Activated CD4-positive, alpha-beta memory T cell treated with anti-CD3 and anti-CD28 coated beads, Interleukin-2, amount 10 ng/mL, durations not matched to agents 7 days and 5 days (primary cell): Measurements from ENCODE around the gene AOC3. TPM values are rescaled to one million over a fixed set of nuclear protein-coding genes. Genes with fewer than 3 reads are reported as not detected.
"Not testable (repeated sequence)": the region's sequence is repeated elsewhere in the genome, so short reads cannot be mapped to it uniquely, and the experiment has no call there.

Experiments
- CTCF ChIA-PET: fragments of 350-600 bp; sonication (Branson Sonifier 250); formaldehyde crosslinking; loops from one replicate; lab custom pipeline; 2021; ENCODE audit warnings: antibody characterized with exemption, inconsistent platforms; lab: Charles Lee
- POLR2A ChIA-PET: fragments of 350-600 bp; sonication (Branson Sonifier 250); formaldehyde crosslinking; loops from one replicate; lab custom pipeline; 2021; ENCODE audit warnings: antibody characterized with exemption; lab: Charles Lee
- DNase-seq: peaks from one replicate; pipeline ENCODE4 v3.0.0-alpha.2; 2020
- H3K27ac Mint-ChIP-seq: one replicate; pipeline ENCODE4 v1.8.0; 2021; ENCODE audit warnings: mild to moderate bottlenecking, mixed read lengths
- H3K27me3 Mint-ChIP-seq: one replicate; pipeline ENCODE4 v1.8.0; 2021; ENCODE audit warnings: mixed read lengths
- H3K36me3 Mint-ChIP-seq: one replicate; pipeline ENCODE4 v1.8.0; 2021; ENCODE audit warnings: low read depth, mixed read lengths
- H3K4me1 Mint-ChIP-seq: one replicate; pipeline ENCODE4 v1.8.0; 2021; ENCODE audit warnings: mixed read lengths
- H3K4me3 Mint-ChIP-seq: one replicate; pipeline ENCODE4 v1.8.0; 2021; ENCODE audit warnings: mild to moderate bottlenecking, mixed read lengths
- H3K9me3 Mint-ChIP-seq: one replicate; pipeline ENCODE4 v1.8.0; 2021; ENCODE audit warnings: mixed read lengths
- total RNA-seq, 2 experiments: library from RNA; stranded (reverse); gene quantifications; one replicate each; pipeline ENCODE4 v1.2.3, GENCODE V29; 2021

Gene AOC3
- total RNA-seq, 2 experiments from 2014 or later = 0.50 to 0.53 TPM

DNA sequence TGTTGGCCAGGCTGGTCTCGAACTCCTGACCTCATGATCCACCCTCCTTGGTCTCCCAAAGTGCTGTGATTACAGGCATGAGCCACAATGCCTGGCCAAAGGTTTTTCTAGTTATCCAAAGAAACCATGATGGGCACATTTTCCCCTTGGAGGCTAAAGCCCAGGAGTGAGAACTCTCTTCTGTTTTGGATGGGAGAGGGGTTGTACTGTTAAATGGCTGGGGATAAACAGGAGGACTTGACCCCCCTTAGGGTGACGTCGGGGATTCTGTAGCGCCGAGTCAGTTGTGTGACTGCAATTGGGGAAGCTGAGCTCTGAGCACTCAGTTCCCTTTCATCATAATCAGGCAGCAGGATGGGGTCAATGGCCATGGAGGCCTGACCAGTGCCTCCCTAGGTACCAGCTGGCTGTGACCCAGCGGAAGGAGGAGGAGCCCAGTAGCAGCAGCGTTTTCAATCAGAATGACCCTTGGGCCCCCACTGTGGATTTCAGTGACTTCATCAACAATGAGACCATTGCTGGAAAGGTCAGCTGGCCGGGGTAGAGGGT lies 4.1 kb downstream of the AOC3 start:
- Mint-ChIP-seq H3K4me3 (no peak overlapping the region), H3K27me3 (peaks cover 4% of the 10 kb centered on the region), H3K4me1 (no peaks in the 10 kb centered on the region), H3K9me3 (no peaks in the 10 kb centered on the region), H3K27ac (no peak overlapping the region), H3K36me3 (no peaks in the 10 kb centered on the region)
- CTCF ChIA-PET = no interaction called here
- DNase-seq = no peak
- POLR2A ChIA-PET = interaction anchor here (1.3 kb wide), 1 partner anchor 10 kb away, joined by 3 read pairs; no protein-coding TSS in a partner anchor

GRCh38 chr17:42856093-42856492 lies 5.1 kb downstream of the AOC3 start:
- H3K4me1 Mint-ChIP-seq, H3K27ac Mint-ChIP-seq, H3K4me3 Mint-ChIP-seq, H3K36me3 Mint-ChIP-seq, POLR2A ChIA-PET, H3K27me3 Mint-ChIP-seq, CTCF ChIA-PET, DNase-seq, H3K9me3 Mint-ChIP-seq: not testable (repeated sequence)

DNA sequence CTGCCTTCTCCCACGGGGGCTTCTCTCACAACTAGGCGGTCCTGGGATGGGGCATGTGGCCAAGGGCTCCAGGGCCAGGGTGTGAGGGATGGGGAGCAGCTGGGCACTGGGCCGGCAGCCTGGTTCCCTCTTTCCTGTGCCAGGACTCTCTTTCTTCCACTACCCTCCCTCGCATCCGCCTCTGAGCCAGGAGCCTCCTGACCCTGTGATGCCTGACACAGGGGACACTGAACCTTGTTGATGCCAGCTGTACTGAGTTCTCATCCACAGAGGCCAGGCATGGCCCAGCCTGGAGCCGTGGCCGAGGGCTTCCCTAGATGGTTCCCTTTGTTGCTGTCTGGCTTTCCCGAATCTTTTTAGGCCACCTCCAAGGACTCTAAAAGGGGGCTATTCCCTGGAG lies 5.5 kb downstream of the AOC3 start:
- H3K9me3 Mint-ChIP-seq, POLR2A ChIA-PET, DNase-seq, H3K4me3 Mint-ChIP-seq, H3K36me3 Mint-ChIP-seq, H3K4me1 Mint-ChIP-seq, CTCF ChIA-PET, H3K27ac Mint-ChIP-seq, H3K27me3 Mint-ChIP-seq: not testable (repeated sequence)

GRCh38 chr17:42857389-42857788 lies 6.4 kb downstream of the AOC3 start:
- DNase-seq = no peak
- Mint-ChIP-seq H3K27ac (no peak overlapping the region), H3K4me3 (no peak overlapping the region), H3K36me3 (no peaks in the 10 kb centered on the region), H3K9me3 (no peaks in the 10 kb centered on the region), H3K4me1 (no peaks in the 10 kb centered on the region), H3K27me3 (peaks cover 4% of the 10 kb centered on the region)
- POLR2A ChIA-PET = no interaction called here
- CTCF ChIA-PET = no interaction called here

DNA sequence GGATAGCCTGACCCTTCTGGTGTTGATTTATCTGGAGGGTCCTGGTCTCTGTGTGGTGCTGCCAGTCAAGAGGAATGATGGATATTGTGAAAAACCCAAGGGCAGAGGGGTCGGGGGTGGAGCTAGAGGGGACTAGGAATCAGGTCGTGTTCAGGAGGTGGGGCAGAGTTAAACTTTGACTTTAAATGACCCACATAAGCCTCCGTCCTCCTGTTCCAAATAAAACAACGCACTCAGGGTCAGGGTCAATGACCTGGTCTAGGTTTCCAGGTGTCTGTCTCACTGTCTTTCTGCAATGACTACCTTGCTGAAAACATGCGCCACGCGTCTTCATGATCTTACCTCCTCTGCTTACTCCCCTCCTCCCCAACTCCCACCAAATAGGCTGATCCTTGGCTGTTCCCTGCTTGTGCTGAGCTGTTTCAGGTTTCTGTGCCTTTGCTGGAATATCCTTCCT lies 14.7 kb downstream of the AOC3 start:
- Mint-ChIP-seq H3K4me3 (no peak overlapping the region), H3K36me3 (no peaks in the 10 kb centered on the region), H3K27ac (no peak overlapping the region), H3K4me1 (no peaks in the 10 kb centered on the region), H3K9me3 (no peaks in the 10 kb centered on the region), H3K27me3 (peaks cover 16% of the 10 kb centered on the region)
- no peak for DNase-seq
- POLR2A ChIA-PET = no interaction called here
- CTCF ChIA-PET = no interaction called here

DNA sequence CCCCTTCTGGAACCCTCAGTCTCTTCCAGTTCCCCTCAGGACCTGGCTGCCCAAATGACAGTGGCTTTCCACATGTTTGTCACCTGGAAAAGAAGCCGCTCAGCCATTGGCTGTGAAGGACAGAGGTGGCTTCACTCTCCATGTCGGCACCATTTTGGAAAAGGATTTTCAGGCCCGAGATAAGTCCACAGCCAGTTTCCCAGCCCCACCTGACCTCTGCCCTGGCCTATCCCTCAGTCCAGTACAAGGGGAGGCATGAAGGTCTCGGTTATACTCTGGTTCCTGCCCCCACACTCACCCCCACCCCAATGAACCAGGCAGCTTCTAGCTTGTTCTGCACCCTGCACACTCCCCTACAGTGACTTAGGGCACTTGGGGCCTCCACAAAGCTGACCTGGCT lies 15.2 kb downstream of the AOC3 start:
- no peaks in the 10 kb centered on the region for H3K36me3 Mint-ChIP-seq
- DNase-seq = no peak
- ChIA-PET POLR2A (no interaction called here), CTCF (interaction anchor here (0.7 kb wide), 1 partner anchor 99 kb away, joined by 3 read pairs; no protein-coding TSS in a partner anchor)
- H3K9me3 Mint-ChIP-seq = no peaks in the 10 kb centered on the region
- H3K27me3 Mint-ChIP-seq = peaks cover 16% of the 10 kb centered on the region
- H3K27ac Mint-ChIP-seq = no peak overlapping the region
- H3K4me3 Mint-ChIP-seq = no peak overlapping the region
- no peaks in the 10 kb centered on the region for H3K4me1 Mint-ChIP-seq

- CTCF ChIA-PET = interaction anchor here (0.7 kb wide), 1 partner anchor 98 kb away, joined by 3 read pairs; no protein-coding TSS in a partner anchor
- POLR2A ChIA-PET = no interaction called here
- no peaks in the 10 kb centered on the region for H3K4me1 Mint-ChIP-seq
- peaks cover 22% of the 10 kb centered on the region for H3K27me3 Mint-ChIP-seq
- no peak overlapping the region for H3K27ac Mint-ChIP-seq
- no peaks in the 10 kb centered on the region for H3K9me3 Mint-ChIP-seq
- DNase-seq = no peak
- H3K36me3 Mint-ChIP-seq = no peaks in the 10 kb centered on the region
- no peak overlapping the region for H3K4me3 Mint-ChIP-seq
These were observed 15.9 kb downstream of the AOC3 start for GRCh38 chr17:42866631-42867575.

DNA sequence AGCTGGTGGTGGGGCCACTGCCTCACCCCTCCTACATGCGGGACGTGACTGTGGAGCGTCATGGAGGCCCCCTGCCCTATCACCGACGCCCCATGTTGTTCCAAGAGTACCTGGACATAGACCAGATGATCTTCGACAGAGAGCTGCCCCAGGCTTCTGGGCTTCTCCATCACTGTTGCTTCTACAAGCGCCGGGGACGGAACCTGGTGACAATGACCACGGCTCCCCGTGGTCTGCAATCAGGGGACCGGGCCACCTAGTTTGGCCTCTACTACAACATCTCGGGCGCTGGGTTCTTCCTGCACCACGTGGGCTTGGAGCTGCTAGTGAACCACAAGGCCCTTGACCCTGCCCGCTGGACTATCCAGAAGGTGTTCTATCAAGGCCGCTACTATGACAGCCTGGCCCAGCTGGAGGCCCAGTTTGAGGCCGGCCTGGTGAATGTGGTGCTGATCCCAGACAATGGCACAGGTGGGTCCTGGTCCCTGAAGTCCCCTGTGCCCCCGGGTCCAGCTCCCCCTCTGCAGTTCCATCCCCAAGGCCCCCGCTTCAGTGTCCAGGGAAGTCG lies 16.8 kb downstream of the AOC3 start:
- H3K36me3 Mint-ChIP-seq, H3K4me3 Mint-ChIP-seq, CTCF ChIA-PET, H3K27ac Mint-ChIP-seq, DNase-seq, H3K9me3 Mint-ChIP-seq, H3K4me1 Mint-ChIP-seq, POLR2A ChIA-PET: not testable (repeated sequence)
- peaks cover 23% of the 10 kb centered on the region for H3K27me3 Mint-ChIP-seq

- Mint-ChIP-seq H3K36me3 (no peaks in the 10 kb centered on the region), H3K4me3 (no peak overlapping the region), H3K4me1 (no peaks in the 10 kb centered on the region), H3K27me3 (peaks cover 25% of the 10 kb centered on the region), H3K27ac (no peak overlapping the region), H3K9me3 (no peaks in the 10 kb centered on the region)
- DNase-seq = no peak
- POLR2A ChIA-PET = no interaction called here
- CTCF ChIA-PET = interaction anchor here (0.6 kb wide), 1 partner anchor 18 kb away, joined by 4 read pairs; no protein-coding TSS in a partner anchor
These were observed 17.3 kb downstream of the AOC3 start for GRCh38 chr17:42868338-42868737.

GRCh38 chr17:42871647-42872046 lies 20.6 kb downstream of the AOC3 start:
- Mint-ChIP-seq H3K4me3 (no peak overlapping the region), H3K27ac (no peak overlapping the region), H3K9me3 (no peaks in the 10 kb centered on the region), H3K36me3 (no peaks in the 10 kb centered on the region), H3K4me1 (no peaks in the 10 kb centered on the region), H3K27me3 (peaks cover 22% of the 10 kb centered on the region)
- ChIA-PET POLR2A (no interaction called here), CTCF (no interaction called here)
- no peak for DNase-seq

DNA sequence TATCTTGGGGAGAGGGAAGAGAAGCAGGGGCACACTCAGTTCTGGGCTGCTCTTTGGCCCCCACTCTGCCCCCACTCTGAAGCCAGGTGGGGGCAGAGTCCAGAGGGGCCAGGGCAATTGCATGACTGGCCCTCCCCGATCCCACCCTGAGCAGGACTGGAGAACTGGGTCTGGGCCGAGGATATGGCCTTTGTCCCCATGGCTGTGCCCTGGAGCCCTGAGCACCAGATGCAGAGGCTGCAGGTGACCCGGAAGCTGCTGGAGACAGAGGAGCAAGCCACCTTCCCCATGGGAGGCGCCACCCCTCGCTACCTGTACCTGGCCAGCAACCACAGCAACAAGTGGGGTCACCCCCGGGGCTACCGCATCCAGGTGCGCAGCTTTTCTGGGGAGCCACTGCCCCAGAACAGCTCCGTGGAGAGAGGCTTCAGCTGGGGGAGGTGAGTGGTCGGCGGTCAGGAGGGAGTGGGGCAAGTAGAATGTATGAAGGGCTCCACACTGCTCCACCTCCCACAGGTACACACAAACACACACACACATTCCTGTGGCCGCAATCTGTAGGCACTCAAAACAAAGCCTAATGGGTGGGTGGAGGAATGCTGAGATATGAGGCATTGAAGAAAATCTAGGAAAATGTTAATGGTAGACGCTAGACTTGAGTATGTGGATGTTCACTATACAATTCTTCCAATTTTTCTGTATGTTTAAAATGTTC lies 21.4 kb downstream of the AOC3 start:
- Mint-ChIP-seq H3K4me3 (no peak overlapping the region), H3K4me1 (no peaks in the 10 kb centered on the region), H3K27me3 (peaks cover 26% of the 10 kb centered on the region), H3K36me3 (no peaks in the 10 kb centered on the region), H3K9me3 (no peaks in the 10 kb centered on the region), H3K27ac (no peak overlapping the region)
- no peak for DNase-seq
- ChIA-PET CTCF (no interaction called here), POLR2A (no interaction called here)

GRCh38 chr17:42873315-42873714 lies 22.3 kb downstream of the AOC3 start:
- CTCF ChIA-PET = no interaction called here
- Mint-ChIP-seq H3K4me1 (no peaks in the 10 kb centered on the region), H3K36me3 (no peaks in the 10 kb centered on the region), H3K4me3 (no peak overlapping the region), H3K9me3 (no peaks in the 10 kb centered on the region), H3K27me3 (peaks cover 29% of the 10 kb centered on the region), H3K27ac (no peak overlapping the region)
- no peak for DNase-seq
- POLR2A ChIA-PET = no interaction called here
